ENCODE measurements around the gene SDCCAG8.

SDCCAG8 gene

DNA sequence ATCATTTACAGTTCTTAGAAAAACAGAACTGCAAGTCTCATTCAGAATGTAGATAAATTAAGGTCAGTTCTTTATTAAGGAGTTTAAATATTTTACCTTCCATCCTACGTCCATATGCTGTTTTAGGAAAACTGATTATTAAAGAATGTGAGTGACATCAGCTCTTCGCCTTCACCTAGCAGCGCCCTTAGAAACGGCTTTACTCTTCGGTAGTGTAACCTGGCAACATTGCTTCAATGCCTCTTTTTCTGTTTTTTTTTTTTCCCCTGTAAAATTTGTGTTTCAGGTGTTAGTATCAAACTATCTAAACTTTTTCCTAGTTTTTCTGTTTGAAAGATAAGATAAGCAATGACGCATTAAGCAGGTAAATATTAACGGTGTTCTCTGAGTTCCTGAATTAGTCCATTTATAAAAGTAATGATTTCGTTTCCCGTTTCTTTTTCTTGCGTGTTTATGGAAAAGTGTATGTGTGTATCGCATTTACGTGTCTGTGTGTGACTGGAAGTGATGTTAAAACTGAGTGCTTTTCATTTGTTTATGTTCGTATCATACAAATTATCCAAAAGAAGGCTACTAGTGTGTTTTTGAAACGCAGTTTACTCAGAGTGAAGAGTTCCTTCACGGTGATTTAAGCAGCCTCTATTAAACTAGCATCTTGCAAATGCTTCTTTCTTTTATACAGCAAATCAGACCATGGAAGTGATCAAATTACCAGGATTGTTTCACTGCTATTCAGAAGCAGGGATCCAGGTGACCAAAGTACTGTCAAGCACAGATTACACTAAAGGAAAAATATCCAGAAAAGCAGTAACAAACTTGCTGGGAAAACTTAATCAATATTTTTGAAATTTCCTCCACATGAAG, 139.0 kb downstream of the SDCCAG8 start:
- no peak for DNase-seq

DNA sequence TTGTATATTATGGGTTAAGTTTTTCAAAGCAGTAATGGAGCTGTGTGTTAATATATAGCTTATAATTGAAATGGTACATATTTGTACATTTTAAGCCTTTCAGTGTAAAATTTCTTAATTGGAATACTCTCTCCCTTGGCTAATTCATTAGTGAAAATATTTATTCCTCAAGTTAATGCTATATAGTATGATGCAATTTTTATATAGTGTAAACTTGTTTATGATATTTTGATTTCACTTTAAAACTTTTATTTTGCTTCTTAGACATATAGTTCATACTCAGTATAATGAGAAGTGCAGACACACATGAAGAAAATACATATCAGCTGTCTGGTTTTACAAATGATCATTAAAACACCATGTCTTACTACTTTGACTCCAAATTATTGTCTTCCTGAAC, 140.6 kb downstream of the SDCCAG8 start:
- DNase-seq: no peak

DNA sequence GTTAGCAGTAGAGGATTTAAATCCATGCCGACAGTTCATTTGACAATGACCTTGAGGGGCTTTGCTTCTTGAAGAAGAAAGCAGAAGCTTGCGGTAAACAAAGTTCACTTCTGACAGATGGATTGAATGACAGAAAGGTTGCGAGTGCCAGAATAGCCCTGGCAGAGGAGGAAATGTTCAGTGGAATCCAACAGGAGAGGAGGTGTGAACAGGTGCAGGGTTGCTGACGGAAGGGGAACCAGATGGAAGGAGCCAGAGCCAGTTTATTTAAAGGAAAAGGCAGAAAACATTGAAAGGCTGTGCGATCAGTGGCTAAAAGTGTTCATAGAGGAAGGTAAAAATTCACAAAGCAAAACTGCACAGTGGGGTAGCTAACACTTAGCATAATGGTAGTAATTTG, 141.0 kb downstream of the SDCCAG8 start:
- no peak for DNase-seq

DNA sequence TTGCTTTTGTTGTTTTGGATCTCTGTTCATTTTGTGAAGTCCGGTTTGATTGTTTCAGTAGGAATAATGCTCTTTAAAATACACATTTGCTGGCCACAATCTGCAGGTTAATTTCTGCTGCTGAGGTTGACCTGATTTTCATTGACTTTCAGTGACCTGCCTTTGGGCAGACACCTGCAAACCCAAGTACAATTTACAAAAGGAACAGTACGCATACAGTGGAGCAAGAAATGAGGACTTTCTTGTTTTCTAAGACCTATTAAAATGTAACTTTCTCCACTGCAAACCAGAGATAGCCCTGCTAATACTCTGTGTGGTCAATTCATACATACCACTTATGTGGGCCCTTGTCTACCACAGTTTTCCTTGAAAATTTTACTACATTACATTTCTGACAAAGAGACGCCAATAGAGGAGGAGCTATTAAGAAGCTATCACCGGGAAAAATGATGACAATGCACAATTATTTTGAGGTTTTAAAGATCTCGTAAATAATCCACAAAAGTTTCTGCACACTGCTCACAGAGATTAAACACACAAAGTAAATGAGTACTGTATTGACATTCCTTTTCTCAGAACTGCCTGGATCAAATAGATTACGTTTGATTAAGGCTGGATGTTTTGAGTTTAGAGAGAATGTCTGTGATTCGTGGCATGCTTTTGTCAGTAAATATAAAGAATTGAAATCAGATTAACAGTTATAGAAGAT, 141.9 kb downstream of the SDCCAG8 start:
- DNase-seq: no peak

DNA sequence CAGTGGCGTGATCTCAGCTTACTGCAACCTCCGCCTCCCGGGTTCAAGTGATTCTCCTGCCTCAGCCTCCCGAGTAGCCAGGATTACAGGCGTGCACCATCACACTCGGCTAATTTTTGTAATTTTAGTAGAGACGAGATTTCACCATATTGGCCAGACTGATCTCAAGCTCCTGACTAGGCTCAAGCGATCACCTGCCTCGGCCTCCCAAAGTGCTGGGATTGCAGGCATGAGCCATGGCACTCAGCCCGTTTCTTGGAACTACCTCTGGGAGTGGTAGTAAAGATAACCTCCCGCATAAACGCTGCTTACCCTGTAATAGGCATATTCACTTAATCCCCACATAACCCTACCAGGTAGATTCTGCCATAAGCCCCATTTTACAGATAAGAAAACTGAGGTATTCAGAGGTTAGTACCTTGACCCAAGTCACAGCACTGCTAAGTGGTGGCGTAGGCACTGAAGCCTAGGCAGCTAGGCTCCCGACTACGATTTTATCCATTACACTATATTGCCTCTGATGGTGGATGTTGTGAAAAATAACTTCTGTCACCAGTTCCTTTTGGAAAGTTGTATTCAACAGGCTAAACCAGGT, 143.8 kb downstream of the SDCCAG8 start:
- DNase-seq: no peak

DNA sequence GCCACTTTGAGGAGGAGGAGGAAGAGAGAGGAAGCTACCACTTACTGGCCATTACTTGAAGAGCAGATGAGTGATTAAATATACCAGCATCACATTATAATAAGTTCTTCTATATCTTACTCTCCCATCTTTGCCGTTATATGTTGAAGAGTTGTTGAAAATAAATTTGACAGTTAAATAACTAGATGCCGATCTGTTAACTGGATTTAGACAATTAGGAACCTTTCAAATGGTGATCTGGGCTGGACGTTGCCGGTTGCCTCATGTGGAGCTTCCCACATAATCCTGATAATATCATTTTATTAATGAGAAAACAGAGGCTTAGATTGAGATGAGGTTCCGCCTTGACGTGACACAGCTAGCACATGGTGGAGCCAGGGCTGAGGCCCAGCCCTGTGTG, 147.0 kb downstream of the SDCCAG8 start:
- DNase-seq: no peak

DNA sequence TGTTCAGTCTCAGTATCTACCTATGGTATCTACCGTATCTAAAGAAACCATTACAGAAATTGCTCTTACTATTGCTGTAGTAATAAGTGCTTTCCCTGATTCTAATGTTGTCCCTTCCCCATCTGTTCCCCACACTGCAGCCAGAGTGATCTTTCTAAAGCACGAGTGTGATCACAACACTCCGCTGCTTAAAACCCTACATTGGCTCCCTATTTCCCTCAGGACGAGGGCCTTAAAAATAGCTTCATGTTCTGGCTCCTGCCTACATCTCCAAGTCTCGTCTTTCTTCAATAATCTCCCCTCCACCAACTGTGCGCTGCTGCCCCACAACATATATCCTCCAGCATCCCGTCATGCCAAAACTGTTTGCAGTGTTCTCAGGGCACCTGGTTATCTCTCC, 150.6 kb downstream of the SDCCAG8 start:
- no peak for DNase-seq

DNA sequence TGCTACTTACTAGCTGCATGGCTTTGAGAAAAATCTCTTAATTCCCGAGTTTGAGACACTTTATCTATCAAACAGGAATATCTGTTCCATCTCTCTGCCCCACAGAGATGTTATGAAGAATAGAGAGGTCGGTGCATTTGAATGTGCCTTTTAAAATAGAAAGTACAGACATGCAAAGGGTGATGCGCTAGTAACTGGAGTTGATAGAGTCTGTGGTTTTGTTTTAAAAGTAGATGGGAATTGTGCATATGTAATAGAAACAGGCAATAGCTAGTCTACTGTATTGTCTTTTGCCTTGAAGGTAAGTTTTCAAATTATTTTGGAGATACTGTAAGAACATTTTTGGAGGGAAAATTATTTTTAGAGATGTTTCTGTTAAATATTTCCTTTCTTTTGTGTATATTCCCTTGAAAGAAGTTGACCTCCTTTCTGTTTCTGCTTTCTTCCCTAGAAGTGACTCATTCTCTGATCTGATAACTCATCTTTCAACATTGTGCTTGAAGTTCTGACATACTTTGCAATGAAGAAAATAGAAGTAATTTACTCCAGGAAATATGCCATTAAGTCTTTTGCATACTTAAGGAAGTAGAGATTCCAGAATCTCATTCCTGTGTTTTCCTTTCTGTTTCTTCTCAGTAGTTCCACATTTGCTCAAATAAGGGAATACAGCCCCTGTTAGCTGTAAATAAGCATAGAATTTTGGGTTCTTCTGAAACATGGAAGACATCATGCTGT, 151.6 kb downstream of the SDCCAG8 start:
- DNase-seq: no peak

DNA sequence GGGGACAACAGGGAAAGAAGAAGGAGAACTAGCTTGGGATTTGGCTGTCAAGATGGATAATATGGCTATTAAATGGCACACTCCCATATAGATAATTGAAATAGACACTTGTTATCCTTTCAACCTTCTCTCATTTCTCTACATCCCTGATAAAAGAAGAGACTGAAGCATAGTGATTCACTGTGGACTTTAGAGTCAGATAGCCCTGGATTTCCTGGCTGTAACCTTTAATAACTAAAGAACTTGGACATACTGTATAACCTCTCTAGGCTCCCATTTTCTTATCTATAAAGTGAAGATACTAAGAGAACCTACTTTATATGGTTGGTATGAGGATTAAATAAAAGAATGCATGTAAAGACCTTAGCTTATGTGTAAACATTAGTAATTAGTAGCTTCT, 152.6 kb downstream of the SDCCAG8 start:
- no peak for DNase-seq

DNA sequence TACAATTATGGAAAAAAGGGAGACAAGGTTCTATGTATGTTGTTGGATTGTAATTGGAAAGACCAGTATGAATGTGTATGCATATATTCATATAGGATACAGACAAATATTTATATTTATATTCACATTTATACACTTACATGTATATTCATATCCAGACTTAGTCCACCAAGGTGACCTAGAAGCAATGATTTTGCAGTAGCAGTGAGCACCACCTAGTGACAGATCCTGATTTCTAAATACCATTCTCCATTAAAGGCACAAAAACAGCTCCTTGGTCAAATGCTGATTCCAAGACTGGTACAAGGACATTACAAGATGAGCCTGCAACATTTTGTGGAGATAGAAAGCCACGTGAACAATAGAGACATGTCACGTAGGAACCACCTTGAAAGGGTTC, 153.4 kb downstream of the SDCCAG8 start:
- DNase-seq: no peak

DNA sequence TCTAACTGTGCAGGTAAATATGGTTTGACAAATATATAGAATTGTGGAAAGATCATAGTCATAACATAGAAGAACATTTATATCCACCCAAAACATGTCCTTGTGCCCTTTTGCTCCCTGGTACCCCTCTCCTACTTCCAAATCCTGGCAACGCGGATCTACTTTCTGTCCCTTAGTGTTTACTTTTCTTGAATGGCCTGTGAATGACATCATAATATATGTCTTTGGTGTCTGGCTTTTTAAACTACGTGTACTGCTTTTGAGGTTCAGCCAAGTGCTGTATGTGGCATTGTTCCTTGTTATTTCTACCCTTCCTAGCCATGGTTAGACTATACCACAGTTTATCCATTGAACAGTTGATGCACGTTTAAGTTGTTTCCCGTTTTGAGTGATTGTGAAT, 155.6 kb downstream of the SDCCAG8 start:
- DNase-seq: no peak

DNA sequence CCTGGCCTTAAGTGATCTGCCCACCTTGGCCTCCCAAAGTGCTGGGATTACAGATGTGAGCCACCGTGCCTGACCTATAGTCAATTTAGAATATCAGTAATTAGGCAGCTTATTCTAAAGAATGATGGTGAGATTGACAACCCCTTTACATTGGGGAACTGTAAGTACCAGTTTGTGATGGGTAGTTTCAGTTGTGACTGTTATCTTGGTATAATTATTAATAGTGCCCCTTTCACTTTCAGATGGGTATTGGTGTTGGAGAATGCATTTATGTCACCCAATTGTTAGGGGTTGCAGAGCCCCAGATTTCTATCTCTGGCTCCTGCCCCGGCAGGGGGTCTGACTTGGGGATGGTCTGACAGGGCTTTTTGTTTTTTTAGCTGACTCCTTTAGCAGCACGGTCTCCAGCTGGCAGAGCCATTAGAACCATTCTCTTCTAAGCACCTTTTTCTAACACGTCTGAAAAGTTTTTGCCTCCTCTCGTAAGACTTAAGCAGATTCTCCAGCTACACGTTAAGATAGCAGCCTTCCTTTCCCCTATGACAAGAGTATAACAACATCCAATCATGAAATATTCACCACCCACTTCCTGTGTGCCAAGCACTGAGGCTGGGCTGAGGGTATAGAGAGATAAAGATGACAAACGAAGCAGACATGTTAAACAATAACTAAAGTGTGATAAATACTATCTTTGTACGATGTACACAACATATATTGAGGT, 157.8 kb downstream of the SDCCAG8 start:
- DNase-seq: no peak

DNA sequence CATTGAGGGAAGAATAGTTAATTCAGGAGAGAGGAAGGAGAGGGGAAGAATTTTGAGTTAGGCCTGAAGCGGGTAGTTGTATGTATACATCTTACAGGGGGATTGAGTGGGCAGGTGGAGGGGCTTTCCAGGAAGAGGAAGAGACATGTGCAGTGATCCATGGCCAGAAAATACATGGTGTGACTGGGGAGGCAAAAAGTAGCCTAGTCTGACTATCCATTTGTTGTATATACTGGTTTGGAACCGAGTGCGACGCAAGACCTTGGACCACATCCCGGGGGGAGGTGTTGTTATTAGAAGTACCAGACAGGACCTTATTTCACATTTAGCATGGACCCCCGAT, 158.3 kb downstream of the SDCCAG8 start:
- no peak for DNase-seq

DNA sequence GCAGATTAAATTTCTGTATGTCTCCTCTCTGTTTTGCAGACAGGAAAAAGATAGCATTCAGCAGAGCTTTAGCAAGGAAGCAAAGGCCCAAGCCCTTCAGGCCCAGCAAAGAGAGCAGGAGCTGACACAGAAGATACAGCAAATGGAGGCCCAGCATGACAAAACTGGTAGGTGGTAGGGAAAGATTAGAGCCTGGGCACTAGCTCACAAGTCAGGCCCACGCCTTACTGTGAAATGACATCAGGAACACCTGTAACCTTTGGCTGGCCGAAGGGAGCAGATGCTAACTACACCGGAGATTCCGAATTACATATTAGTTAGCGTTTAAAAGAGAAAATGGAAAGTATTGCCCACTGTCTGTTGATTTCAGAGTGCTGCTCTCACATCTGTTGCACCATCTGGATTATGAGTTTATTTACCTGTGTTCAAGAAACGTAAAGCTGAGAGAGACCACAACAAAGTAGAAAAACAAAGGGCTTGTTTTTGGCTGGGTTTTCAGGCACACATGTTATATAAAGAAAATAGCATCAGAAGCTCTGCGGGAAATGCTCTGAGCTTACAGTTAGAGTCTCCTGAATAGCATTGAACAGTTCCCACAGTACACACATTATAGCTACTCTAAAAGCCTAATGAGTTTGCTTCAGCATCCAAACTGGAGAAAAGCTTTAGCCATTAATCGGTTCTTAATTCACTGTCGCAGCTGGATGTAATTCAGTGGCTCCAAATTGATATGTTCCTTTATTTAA, 160.0 kb downstream of the SDCCAG8 start:
- no peak for DNase-seq

DNA sequence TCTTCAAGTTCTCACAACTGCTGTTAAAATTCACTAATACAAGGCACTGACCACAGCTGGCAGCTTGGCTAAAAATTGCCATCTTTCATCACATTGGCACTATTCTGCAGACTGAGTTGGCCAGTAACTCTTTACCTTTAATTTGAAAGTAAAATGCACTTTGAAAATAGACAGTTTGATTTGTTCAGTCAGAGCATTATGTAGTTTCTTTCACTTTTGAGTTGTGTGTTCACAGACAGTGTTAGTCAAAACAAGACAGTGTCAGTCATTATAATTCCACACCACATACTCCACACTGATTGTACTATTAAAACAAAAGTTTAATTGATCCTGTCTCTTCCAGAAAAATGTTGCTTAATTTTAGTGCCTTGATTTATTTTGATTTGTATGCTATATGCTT, 160.7 kb downstream of the SDCCAG8 start:
- no peak for DNase-seq

DNA sequence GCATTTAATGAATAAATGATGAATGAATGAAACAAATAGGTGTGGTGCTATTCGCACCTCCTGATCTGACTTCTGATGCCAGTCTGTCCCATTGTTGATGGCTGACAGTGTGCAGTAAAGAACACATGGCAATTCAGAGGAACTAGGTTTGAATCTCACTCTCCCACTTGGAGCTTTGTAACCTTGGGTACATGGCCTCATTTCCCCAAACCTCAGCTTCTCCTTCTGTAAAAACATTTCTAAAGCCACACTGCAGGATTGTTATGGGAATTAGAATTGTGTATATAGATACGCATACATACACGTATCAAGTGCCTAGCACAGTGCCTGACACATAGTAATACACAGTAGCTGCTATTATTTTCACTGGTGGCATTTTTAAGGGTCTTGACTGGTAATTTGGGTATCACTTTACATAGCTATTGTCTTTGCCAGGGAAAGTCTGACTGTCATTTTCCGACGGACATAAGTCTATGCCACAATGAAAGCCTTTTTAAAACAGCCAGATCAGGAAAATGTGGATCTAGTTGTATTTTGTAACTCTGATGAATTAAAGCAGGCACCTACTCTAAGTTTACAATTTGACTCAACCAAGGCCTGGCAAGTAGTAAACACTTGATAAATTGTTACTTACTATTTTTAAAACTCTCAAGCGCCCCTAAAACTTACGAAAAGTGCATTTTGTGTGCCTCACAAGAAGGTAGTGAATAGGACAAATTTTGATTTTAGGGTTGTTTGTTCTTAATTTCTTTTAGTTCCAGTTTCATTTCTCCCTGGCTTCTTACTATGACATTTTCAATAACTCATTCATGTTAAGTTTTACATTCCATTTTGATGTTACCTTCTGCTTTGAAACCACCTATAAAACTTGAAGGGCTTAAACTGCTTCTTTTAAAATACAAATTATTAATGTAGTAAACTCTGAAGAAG, 164.4 kb downstream of the SDCCAG8 start:
- no peak for DNase-seq

DNA sequence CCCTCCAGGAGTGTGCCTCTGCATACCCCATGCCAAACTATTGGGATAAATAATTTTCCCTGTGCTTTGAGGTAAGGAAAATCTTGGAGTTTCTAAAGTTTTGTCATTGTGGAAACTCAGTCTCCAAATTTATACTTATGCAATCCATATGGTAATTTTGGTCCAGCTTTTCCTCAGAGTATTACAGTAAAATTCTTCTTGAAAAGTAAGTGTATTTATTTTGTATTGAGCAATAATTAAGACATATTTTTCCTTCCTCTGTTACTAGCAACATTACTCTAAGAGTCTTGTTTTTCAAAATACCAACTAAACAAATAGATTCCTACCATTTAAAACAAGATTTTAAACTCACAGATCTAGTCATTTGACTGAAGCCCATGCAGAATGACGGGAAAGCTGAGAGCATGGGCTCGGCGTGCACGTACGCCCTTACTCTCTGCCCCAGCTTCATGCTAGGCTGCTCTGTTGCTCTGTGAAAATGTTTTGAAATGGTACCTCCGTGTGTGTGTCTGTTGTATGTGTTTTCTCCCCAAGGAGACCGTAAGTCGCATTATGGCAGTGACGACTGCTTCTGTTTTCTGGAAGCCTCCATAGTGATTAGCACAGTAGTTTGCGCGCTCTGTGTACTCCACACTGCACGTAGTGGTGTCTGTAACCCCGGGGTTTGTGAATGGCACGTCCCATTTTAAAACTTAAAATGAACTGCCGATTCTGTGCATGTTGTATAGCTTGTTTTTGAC, 165.3 kb downstream of the SDCCAG8 start:
- peak; percentile 48 for DNase-seq

DNA sequence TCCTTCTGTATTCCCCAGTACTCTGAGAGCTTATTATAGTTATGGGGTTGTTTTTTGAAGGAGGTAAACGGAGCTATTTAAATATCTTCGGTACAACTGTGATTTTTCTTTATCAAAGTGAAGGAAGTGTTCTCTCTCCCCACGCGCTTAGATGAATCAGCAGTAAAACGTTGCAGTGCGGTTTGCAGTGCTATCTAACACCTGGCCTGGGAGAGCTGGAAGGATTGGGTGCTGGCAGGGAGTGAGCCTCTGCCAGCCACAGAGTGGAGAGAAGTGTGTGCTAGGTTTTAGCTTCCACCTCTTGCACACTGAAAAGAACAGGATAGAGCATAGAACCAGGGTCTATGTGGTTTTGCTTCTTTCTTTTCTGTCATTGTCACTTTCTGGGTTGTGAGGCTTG, 165.9 kb downstream of the SDCCAG8 start:
- no peak for DNase-seq

DNA sequence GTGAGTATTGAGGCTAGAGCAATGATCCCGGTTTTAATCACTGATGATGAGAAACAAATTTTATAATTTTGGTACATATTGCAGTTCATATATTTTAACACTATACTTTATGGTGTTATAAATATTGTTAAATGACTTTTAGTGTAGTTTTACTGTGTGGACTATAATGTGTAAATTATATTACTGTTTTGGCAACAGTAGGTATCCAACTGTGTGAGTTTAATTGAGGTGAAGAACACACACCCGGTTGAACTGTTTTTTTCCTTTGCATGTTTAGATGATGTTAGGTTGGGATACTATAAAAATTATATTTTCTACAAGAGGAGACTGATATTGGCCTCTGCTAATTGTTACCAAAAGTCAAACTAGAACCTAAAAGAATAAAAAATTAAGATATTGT, 166.5 kb downstream of the SDCCAG8 start:
- DNase-seq: no peak

DNA sequence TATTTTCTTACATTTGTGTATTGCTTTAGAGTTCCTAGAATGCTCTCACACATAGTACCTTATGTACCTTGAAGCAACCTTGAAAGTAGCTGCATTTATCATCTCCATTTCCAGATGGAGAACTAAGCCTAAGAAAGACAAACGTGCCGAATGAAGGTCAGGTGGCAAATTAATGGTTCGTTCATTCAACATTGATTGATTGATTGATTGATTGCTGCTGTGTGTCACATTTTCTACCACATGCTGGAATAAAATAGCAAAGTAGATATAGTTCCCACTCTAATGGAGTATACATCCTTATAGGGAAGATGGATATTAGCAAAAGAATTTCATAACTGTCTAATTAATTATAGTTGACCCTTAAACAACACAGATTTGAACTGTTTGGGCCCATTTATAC, 172.2 kb downstream of the SDCCAG8 start:
- DNase-seq: no peak
